Stimulated activated CD4-positive, alpha-beta T cell treated with anti-CD3 and anti-CD28 coated beads, Interleukin-15, amount 100 ng/mL, for 24 hours (primary cell): ENCODE measurements around the gene MED20.
"Not testable (repeated sequence)": the region's sequence is repeated elsewhere in the genome, so short reads cannot be mapped to it uniquely, and the experiment has no call there.

Experiments
- DNase-seq: peaks from one replicate; pipeline ENCODE4 v3.0.0-alpha.2; 2020

Gene MED20, protein sequence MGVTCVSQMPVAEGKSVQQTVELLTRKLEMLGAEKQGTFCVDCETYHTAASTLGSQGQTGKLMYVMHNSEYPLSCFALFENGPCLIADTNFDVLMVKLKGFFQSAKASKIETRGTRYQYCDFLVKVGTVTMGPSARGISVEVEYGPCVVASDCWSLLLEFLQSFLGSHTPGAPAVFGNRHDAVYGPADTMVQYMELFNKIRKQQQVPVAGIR

DNA sequence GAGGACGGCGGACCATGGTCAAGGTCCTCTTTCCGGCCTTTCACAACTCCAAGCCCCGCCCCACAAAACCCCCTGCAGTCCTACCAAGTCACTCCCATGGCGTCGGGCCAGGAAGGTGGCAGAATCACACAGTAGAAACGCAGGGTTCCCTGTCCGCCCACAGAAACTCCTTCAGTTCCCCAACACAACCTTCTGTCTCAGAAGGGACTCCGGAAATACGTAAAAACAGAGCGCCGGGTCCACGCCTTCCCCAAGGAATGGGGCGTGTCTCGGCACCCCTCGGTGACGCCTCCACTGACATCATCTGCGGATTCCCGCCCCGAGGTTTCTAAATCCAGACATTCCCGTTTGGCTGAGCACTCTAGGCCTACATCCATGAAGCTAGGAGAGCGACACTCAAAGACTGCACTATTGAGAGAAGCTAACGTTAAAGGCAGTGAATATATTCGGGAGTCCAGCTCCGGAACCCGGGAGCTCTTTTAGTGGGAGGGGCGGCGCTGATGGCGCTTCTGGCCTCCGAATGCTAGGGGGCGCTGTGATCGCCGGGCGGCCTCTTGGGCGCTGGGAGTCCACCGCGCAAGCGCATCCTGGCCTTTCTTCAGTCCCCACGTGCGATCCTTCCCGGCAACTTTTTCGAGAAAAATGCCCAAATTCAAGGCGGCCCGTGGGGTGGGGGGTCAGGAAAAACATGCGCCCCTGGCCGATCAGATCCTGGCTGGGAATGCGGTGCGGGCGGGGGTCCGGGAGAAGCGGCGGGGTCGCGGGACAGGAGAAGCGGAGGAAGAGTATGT, at the start of gene MED20, which contains the start of gene BYSL:
MED20 (minus strand) TSS at position 219 of the 791 bp plus-strand sequence; CDS start at position 98, 121 bp downstream.
BYSL (plus strand) TSS at position 579 of the 791 bp plus-strand sequence; CDS start at position 643, 64 bp downstream.
- peak; percentile 95 for DNase-seq

DNA sequence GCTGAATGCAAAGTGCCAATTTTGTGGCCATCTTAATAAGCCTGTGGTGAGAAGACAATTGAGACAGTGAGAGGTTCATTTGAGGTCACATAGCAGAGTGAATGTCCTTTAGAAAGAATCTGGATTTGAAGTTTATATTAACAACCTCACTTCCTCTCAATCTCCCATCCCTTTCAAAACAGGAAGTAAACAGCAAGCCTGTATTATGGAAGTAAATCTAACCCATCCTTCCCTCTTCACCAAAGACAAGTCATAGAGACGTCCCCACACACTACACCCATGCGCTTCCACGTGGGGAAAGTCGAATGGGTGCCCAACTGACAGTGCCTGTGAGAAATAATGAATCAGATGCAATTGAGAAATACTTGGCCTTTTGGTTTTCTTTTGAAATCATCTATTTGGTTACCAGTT, 49.5 kb upstream of the MED20 start:
- DNase-seq = peak; percentile 79

DNA sequence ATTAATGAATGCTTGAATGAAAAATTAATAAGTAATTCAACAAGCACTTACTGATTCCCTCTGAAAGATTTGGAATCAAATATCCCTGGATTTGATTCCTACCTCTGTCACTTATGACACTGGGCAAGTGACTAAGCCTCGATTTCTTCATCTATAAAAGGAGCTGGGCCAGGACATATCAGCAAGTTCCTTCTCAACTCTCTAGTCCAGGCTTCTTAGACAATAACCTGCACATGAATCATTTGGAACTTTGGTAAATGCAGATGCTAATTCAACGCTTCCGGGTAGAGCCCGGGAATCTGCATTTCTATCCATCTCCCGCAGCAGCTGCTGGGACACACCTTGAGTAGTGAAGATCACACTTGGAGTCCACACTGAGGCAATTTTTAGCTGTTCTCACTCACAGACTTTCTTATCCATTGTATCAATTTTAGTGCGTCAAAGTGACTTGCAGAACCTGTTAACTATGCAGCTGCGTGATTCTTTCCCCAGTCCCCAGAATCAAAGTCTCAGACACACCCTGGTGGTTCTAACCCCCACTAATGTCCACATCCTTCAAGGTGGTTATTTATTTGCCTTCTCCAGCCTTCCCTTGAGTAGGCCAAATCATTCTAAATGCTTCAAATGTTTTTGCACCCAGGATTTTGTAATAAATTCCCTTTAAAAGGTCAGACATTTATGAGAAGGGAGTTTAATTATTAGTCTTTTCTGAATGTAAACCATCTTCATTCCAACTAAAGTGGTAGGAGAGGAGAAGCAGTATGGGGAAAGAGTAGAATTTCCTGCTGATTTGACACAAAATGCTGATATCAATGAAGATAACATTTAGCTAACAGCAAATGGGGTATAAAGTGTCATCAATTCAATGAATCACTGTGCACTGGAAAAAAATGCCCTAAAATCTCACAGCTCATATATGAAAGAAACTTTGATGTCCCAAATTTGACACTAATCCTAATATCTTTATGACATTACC, 46.7 kb upstream of the MED20 start:
- DNase-seq = no peak

DNA sequence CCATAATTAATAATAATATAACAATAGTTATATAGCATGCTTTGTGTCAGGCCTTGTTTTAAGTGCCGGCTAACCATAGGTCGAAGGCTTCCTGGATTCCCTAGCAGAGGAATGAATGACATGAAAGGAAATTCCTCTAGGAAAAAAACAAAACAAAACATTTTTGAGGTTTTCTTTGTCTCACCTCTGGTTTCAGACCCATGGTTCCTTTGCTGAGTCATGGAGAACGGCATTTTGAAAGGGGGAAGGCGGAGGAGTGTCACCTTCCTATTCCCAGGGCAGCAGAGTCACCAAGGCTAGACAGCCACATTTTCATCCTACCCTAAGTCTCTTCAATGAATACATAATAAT, 46.0 kb upstream of the MED20 start:
- DNase-seq = no peak

DNA sequence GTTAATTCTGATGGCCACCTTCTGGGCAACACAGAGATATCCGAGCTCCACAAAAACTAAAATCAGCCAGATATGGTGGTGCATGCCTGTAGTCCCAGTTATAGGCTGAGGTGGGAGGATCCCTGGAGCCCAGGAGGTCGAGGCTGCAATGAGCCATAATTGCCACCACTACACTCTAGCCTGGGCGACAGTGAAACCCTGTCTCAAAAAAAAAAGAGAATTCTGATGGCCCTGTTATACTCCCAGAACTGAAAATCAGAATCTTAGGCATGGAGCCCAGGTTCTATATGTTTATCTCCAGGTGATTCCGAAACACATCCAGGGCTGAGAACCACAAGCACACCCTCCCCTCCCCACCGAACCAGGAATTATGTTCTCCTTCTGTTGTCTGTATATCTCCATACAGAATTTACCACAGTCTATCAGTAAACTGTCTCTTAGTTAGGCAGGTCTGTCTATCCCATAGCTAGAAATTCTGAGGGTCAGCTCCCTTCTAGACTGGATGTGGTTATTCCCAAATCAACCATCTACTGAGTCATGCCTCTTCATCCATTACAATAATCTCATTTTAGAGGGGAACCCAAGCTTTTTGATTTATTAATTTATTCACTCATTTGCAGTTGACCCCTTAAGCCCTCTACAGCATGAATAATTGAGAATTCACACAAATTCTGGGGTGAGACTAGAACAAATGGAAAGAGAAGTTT, 45.4 kb upstream of the MED20 start:
- DNase-seq = no peak

DNA sequence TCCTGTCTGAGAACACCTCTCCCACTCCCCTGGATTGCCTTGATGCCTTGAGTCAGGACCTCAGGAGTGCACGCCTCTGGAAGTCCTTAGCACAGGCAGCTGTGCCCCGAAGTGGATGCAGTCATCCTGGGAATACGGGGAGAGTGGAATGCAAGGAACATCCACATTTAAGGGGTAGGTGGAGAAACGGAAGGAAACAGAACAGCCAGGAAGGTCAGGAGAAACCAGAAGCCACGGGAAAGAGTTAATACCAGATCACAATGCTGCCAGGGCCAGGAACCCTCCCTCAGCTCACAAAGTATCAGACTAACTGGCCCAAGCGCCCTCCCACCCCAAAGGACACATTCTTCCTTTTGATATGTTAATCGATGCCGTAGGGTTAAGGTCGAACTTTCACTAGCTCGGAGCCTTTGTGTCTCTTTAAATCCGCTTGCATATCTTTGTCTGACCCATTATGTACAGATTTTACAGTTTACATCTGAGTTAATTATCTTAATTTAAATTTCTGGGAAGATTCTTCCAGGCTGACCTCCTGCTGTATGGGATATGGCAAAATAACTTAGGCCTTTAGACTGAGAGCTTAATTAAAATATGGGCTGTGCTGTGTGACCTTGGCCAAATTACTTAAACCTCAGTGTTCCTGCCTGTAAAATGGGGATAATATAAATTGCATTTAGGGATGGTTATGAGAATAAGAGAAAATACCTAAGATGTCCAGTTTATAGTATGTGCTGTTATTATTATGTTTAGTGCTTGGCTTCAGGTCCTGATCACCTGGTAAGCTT, 44.7 kb upstream of the MED20 start:
- DNase-seq = no peak

DNA sequence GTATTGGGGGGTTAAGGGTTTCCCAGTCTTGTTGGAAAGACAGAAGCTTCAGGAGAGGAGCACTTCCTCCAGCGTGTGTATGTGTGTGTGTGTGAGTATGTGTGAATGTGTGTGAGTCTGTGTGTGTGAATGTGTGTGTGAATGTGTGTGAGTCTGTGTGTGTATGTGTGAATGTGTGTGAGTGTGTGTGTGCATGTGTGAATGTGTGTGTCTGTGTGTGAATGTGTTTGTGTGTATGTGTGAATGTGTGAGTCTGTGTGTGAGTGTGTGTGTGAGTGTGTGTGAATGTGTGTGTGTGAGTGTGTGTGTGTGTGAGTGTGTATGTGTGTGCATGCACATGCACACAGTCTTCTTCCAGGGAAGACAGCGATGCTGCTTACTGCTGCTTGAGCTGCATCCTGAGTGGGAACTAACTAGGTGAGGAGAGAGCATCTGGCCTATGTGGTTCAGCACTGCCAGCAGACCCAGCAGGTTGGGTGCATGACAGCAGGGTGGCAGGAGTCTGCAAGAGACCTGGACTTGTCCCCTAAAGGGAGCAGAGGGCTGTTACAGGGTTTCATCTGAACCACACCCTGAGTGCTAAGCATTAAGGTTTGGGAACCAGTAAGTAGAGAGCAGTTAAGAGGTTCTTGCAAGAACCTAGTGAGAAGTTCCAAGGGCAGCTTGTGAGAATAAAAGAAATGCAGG, 43.4 kb upstream of the MED20 start:
- no peak for DNase-seq

DNA sequence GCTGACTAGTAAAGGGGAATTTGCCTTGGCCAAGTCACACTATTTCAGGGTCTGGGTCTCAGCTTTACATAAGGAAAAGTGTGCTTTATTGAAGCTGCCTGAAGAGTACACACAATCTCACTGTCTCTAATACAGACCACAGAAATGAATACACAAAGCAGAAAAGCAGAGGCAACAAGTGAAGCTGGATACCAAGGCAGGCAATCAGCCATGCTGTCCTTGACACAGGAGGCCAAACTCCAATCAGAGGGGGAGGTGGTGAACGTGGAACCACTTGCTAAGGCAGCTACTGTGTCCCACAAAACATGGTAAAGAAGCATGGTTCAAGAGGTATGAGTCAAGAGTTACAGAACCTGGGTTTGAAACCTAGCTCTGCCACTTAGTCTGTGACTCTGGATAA, 42.4 kb upstream of the MED20 start:
- DNase-seq = no peak

DNA sequence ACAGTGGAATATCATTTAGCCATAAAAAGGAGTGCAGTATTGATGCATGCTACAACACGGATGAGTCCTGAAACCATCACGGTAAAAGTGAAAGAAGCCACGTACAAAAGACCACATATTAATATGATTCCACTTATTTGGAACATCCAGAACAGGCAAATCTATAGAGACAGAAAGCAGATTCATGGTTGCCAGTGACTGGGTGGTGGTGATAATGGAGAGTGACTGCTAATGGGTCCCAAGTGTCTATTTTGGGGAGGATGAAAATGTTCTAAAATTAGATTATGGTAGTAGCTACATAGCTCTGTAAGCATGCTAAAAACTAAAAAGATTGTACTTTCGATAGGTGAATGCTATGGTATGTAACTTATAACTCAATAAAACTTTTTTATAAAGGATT, 39.1 kb upstream of the MED20 start:
- no peak for DNase-seq

DNA sequence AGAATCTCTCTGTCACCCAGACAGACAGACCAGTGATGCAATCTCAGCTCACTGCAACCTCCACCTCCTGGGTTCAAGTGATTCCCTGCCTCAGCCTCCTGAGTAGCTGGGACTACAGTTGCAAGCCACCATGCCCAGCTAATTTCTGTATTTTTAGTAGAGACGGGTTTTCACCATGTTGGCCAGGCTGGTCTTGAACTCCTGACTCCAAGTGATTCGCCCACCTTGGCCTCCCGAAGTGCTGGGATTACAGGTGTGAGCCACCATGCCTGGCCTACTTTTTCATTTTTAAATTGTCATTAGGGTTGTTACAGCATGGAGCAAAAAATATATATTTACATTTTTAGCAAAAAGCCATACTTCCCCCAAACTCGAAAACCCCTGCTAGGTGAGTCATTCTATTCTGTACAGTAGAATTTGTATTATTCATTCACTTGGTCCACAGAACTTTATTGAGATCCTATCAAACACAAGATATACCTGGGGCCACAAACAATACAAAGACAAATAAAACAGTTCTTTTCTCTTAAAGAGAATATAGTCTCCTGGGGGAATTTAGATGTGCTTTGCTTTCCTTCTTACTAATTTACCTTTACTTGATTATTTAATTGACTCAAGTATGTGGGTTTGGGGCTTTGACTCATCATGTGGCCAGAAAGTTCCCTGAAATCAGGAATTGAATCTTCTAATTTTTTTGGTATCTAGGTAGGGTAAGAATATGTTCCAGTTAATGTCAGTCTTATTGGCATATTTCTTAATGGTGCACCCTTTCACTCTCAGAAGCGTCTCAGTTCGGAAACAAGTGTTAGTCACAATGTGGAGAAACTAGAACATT, 37.3 kb upstream of the MED20 start:
- peak; percentile 61 for DNase-seq

DNA sequence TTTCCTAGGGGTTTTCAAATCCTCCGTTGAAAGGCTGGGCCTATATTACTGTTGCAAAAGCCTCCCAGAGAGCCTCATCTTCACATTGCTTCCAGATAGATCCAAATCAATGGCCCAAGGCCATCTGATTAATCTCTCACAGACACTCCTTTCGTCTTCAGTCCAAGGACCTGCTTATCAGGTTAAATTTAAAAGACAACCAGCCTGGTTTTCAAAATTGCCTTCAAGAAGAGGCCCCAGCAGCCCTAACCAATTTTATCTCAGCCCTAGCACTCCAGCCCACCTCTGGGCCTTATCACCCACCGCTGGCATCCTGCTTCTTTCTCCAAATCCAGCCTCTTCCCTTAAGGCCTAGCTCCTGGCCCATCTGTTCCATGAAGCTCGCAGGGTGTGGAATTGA, 36.2 kb upstream of the MED20 start:
- no peak for DNase-seq

DNA sequence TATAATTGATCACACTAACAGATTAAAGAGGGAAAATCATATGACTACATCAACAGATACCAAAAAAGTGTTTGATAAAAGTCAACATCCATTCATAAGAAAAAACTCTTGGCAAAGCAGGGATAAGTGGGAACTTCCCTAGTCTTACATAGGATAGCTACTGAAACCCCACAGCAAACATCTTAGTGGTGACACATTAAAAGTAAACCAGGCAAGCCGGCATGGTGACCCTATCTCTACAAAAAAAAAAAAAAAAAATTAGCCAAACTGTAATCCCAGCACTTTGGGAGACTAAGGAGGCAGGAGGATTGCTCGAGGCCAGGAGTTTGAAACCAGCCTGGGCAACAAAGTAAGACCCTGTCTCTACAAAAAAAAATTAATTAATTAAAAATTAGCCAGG, 34.5 kb upstream of the MED20 start:
- DNase-seq = no peak

DNA sequence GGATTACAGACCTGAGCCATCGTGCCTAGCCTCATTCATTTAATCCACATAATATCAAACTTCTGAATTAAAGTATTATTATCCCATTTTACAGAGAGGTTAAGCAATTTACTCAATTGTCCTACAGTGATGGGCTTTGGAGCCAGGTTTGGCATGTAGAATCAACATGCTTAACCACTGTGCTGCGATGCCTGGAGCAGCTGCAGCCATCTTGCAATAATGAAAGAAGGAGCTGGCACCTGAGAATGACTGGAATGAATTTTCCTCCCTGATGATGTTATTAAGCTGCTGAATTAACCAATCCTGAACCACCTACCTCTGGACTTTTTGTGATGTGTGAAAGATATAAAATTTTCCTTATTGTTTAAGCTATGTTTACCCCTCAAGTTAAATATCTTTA, 33.7 kb upstream of the MED20 start:
- no peak for DNase-seq

DNA sequence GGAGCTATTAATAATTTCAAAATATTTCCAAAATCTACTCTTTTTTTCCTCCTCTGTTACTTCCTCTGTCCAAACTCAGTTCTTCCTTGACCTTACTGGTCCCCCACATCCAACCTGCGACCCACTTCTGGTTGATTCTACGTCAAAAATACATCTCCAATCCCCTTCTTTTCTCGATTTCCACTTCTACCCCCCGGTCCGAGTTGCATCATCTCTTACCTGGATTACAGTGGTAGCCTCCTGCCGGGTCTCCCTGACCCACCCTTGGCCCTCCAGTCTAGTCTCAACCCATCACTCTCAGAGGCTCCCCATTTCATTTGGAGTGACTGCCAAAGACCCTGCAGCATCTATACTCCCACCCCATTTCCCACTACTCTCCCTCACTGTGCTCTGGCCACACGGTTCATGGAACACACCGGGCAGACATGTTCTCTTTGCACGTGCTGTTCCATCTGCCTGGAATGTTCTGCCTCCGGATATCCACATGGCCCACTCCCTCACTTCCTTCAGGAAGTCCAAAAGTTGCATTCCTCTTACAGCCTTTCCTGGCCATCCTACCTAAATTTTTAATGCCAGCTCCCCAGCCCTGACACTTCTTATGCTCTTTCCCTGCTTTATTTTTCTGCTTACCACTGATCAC, 26.8 kb upstream of the MED20 start:
- no peak for DNase-seq

DNA sequence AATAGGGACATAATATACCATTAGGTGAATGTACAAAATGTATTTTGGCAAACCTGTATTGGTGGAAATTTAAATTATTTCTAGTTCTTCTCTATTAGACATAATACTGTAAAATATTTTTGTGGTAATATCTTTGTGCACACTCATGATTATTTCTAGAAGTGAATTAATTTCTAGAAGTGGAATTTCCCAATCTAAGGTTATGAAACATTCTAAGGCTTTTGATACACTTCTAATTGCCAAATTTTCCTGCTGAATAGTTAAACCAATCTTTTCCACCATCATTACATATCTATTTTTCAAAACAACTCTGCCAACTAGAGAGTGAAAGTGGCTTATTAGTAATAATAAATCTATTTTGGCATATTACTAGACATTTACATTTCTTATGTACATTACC, 22.5 kb upstream of the MED20 start:
- DNase-seq = no peak

DNA sequence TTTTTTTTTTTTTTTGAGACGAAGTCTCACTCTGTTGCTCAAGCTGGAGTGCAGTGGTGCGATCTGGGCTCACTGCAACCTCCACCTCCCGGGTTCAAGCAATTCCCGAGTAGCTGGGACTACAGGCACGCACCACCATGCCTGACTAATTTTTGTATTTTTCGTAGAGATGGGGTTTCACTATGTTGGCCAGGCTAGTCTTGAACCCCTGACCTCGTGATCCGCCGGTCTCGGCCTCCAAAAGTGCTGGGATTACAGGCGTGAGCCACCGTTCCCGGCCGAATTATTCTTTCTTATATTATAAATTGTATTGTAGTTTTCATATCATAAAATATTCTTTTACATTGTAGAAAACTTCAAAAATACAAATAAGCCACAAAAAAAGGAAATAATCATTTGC, 21.9 kb upstream of the MED20 start:
- DNase-seq = not testable (repeated sequence)

DNA sequence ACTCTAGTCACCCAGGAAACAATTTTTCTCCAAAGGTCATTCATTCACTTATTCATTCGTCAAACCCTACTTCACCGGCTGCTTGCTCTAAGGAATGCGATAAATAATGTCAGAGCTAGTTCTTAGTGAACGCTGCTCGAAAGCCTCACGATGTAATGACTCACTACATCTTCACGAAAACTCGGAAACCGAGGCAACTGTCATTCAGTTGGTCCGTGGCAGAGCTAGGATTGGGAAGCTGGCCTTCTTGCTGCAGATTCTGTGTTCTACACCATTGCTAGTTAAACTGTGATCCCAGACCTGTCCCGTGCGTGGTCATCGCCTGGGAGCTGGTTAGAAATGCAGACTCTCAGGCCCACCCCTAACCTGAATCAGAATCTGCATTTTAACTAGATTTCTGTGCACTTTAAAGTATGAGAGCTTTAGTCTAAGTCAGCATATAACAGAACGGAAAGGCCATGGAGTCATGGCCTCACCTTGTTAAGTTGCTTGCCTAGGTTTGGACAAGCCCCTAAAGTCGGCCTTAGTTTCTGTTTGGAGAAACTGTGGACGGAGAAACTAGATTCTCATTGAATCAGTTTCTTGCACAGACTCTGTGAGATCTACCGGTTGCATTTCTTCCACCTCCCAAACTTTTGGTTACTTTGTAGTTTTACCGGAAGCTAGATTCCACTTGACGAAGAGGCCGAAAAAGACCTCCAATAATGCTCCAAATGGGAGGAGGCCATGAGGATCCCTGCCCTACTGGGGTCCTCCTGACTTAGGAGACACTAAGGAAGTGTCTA, 21.3 kb upstream of the MED20 start:
- no peak for DNase-seq

DNA sequence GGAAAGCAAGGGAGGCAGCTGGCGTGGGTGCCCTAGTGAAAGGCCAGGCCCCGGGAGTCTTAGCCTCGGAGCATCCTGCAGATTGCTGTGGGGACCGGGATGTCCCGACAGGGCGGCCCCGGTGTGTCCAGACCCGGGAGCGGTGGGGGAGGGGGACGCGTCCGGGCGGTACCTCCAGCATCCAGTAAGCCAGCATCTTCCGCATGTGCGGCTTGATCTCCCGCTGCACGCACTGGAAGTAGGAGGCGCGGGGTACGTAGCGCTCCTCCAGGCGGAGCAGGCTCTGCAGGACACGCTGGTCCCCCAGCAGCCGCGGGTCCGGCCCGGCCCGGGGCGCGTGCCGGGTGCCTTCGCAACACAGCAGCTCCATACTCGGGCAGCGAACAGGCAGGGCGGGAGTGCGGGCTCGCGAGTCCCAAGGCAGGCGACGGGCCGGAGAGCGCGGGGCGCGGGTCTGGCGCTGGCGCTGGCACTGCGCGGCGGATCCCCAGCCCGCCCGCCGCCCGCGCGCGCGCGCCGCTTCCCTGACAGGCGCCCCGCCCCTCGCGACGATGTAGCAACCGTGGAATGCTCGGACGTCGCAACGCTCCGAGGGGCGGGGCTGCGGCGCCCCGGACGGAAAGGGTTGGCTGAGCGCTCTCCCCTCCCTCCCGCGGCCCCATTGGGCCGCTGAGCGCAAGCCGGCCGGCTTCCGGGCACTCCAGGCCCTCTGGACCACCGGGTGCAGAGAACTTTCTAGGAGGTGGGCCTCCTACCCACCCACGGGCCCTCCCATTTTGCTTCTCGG, 20.5 kb upstream of the MED20 start, which contains the start of gene CCND3:
CCND3 (minus strand) TSS at position 529 of the 787 bp plus-strand sequence; CDS start at position 370, 159 bp downstream.
- peak; percentile 97 for DNase-seq
